Measurements from ENCODE around the gene EDA. TPM values are rescaled to one million over a fixed set of nuclear protein-coding genes. Genes with fewer than 3 reads are reported as not detected.

The EDA gene
- total and polyA plus RNA-seq, 8 donors = 1.7 to 5.1 (median 3.6) TPM

DNA sequence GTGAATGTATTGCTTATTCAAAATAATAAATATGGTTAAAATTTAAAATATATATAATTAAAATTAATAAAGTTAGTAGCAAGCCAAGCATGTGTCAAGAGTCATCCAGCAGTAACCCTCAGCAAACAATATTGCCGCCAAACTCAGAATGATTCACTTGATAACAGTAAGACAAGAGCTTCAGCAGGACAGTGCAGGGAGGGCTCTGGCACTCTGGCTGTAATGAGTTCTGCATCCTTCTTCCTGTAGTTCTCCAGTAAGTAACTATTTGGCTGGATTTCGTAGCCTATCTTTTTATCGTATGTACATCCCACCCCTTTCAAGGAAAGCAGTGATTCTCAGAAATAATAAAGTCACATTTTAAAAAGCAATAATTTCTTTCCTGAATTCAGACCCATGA is 464.0 kb downstream of the EDA start:
- Histone ChIP-seq H3K4me3 (no peak overlapping the region), H3K27me3 (peaks cover 0 to 13% (median 3%) of the 10 kb centered on the region in 4 donors), H3K9me3 (no peaks in the 10 kb centered on the region), H3K36me3 (no peaks in the 10 kb centered on the region), H3K27ac (no peak overlapping the region), H3K4me1 (no peaks in the 10 kb centered on the region)
- ATAC-seq (no peak), DNase-seq (no peak), FAIRE-seq (no peak)
- TF ChIP-seq, protein P1, sequence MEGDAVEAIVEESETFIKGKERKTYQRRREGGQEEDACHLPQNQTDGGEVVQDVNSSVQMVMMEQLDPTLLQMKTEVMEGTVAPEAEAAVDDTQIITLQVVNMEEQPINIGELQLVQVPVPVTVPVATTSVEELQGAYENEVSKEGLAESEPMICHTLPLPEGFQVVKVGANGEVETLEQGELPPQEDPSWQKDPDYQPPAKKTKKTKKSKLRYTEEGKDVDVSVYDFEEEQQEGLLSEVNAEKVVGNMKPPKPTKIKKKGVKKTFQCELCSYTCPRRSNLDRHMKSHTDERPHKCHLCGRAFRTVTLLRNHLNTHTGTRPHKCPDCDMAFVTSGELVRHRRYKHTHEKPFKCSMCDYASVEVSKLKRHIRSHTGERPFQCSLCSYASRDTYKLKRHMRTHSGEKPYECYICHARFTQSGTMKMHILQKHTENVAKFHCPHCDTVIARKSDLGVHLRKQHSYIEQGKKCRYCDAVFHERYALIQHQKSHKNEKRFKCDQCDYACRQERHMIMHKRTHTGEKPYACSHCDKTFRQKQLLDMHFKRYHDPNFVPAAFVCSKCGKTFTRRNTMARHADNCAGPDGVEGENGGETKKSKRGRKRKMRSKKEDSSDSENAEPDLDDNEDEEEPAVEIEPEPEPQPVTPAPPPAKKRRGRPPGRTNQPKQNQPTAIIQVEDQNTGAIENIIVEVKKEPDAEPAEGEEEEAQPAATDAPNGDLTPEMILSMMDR (IDR thresholded peaks at IDR 0.05) = no peak
- intact Hi-C loops (cut with DNase I) = no loop called here
- WGBS, 2 donors = 62 to 65% methylated on average over 3 of the region's 3 CpGs

DNA sequence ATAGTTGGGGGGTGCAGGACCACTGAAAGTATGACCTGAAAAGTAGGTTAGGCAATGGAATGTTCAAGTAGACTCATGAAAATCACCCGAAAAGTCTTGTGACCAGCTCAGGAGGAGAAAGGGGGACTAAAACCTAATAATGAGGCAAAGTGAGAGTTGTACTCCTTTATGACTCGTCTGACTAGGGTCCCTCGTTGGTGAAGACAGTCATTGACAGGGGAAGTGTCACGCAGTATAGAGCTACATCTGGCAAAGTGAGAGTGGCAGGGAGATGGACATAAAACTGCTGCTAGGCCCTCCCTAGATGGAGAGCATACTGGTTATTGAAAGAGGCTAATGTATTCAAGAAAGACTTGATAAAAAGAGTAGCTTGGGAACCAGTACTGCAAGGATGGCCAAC is 466.8 kb downstream of the EDA start:
- intact Hi-C loops (cut with DNase I) = no loop called here
- Histone ChIP-seq H3K36me3 (no peaks in the 10 kb centered on the region), H3K4me1 (no peaks in the 10 kb centered on the region), H3K27ac (no peak overlapping the region), H3K9me3 (no peaks in the 10 kb centered on the region), H3K4me3 (no peak overlapping the region), H3K27me3 (peaks cover 0 to 9% (median 3%) of the 10 kb centered on the region in 4 donors)
- TF ChIP-seq, protein P1 (IDR thresholded peaks at IDR 0.05) = no peak
- 51 to 63% methylated on average over 4 of the region's 4 CpGs for WGBS, 2 donors
- DNase-seq (no peak), ATAC-seq (no peak), FAIRE-seq (no peak)

DNA sequence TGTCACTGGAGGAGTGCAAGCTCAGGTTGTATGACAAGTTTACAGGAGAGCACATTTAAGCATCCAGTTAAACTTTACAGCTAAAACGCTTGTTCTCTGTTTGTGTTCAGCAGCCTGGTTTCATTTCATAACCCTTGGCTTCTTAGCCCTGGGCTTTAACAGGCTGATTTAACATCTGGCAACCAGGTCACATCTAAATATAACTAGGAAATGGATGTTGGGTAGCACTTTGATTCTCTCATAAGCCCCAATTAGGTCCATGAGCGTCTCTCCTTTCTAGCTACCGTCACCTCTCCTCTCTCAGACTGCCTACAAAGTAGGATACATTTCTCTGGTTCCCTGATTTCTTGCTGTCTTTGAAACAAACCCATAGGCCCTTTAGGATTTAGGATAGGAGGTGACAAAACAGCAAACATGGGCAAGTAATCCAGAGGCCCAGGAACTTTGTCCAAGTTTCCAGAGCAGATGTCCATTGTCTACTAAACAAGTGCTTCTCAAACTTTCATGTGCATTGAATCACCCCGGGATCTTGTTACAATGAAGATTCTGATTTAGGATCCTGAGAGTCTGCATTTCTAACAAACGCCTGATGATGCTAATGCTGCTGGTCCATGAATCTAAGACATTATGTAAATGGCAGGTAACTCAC is 468.8 kb downstream of the EDA start:
- peaks cover 0 to 9% (median 3%) of the 10 kb centered on the region in 4 donors for H3K27me3 ChIP-seq
- no peak overlapping the region for H3K27ac ChIP-seq
- DNase-seq (no peak), FAIRE-seq (no peak), ATAC-seq (no peak)
- H3K4me3 ChIP-seq = no peak overlapping the region
- H3K36me3 ChIP-seq = no peaks in the 10 kb centered on the region
- TF ChIP-seq, protein P1 (IDR thresholded peaks at IDR 0.05) = no peak
- no peaks in the 10 kb centered on the region for H3K9me3 ChIP-seq
- intact Hi-C loops (cut with DNase I) = no loop called here
- WGBS, 2 donors = 71 to 88% methylated on average over 5 of the region's 5 CpGs
- H3K4me1 ChIP-seq = no peaks in the 10 kb centered on the region

DNA sequence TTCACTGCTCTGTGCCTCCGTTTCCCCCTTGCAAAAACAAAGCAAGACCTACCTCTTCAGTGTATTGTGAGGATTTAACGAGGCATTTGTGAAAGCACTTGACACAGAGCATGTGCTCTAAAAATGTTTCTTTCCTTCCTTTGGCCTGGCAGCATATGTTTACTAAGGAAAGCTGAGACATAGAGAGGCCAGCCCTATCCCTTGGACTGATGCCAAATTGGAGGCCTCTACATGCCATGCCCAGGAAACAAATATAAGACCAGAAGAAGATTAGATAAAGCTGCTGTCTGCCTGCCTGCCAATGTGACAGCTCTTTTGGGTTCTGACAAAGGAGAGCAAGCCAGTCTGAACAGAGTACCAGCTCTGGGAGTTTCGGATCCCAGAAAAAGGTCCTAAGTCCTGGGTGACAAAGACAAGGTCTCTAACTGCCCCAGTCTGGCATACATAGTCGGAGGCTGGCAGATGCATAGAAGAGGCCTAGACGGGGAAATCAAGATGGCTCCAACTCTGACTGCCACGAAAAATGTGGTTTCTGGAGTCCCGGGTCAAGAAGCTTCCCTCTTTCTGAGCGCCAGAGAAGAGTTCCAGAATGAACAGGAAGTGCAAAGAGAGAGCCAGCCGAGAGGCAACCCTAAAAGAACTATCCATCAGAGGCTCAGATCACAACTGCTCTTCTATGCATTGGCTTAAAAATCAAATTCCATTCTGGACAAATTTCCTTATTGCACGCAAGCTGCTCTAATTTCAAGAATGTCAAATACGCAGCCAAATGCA is 472.1 kb downstream of the EDA start:
- DNase-seq (no peak), FAIRE-seq (no peak), ATAC-seq (peak in 2 of 4 donors; percentile 22 to 34)
- Histone ChIP-seq H3K4me1 (no peaks in the 10 kb centered on the region), H3K27me3 (peaks cover 0 to 3% (median 0%) of the 10 kb centered on the region in 4 donors), H3K36me3 (no peaks in the 10 kb centered on the region), H3K4me3 (no peak overlapping the region), H3K27ac (no peak overlapping the region), H3K9me3 (no peaks in the 10 kb centered on the region)
- intact Hi-C loops (cut with DNase I) = no loop called here
- whole genome bisulfite sequencing, 2 donors = 69 to 70% methylated on average over 11 of the region's 11 CpGs
- TF ChIP-seq, protein P1 (IDR thresholded peaks at IDR 0.05) = no peak

DNA sequence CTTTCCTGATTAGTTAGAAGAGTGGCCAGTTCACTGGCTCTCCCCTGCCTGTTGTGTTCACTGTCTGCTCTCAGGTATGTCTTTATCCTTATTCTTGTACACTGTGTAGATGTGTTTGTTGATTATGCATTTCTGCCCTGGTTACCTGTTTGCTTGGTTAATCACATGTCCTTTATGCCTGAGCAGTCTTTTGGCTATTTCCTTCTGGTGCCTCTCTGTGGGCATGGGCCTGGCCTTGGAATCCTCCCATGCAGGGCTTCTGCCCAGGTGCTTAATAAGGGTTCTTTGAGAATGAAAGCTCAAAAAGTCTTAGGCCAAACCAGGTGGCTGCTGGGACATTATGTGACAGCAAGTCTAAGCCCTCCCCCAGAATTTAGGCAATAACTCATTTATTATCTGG is 472.8 kb downstream of the EDA start:
- no peak overlapping the region for H3K27ac ChIP-seq
- ATAC-seq = no peak
- no peak for FAIRE-seq
- H3K36me3 ChIP-seq = no peaks in the 10 kb centered on the region
- TF ChIP-seq, protein P1 (IDR thresholded peaks at IDR 0.05) = no peak
- no peaks in the 10 kb centered on the region for H3K9me3 ChIP-seq
- H3K4me3 ChIP-seq = no peak overlapping the region
- H3K4me1 ChIP-seq = no peaks in the 10 kb centered on the region
- intact Hi-C loops (cut with DNase I) = no loop called here
- no peak for DNase-seq
- H3K27me3 ChIP-seq = peaks cover 0 to 3% (median 0%) of the 10 kb centered on the region in 4 donors
